Ascending aorta (tissue), 2 donors: ENCODE data around the gene F10. TPM values are rescaled to one million over a fixed set of nuclear protein-coding genes. Genes with fewer than 3 reads are reported as not detected.
"Not testable (repeated sequence)": the region's sequence is repeated elsewhere in the genome, so short reads cannot be mapped to it uniquely, and the experiment has no call there.

Experiments used
- DNase-seq, 2 donors: peaks; one replicate each; pipeline ENCODE4 v3.0.0-alpha.2; 2019; ENCODE audit warnings: low spot score in 2 of 2
- H3K27ac ChIP-seq, 2 donors: fragments of 200-600 bp; sonication (generic); one replicate each; pipeline ENCODE4 v1.5.1; 2016 to 2017; ENCODE audit warnings: mild to moderate bottlenecking in 1 of 2
- H3K27me3 ChIP-seq: fragments of 200-600 bp; sonication (generic); one replicate; pipeline ENCODE4 v1.5.1; 2017
- H3K36me3 ChIP-seq, 2 donors: fragments of 200-600 bp; sonication (generic); one replicate each; pipeline ENCODE4 v1.5.1; 2016
- H3K4me1 ChIP-seq, 2 donors: fragments of 200-600 bp; sonication (generic); one replicate each; pipeline ENCODE4 v1.5.1; 2016 to 2017; ENCODE audit warnings: mild to moderate bottlenecking in 1 of 2
- H3K4me3 ChIP-seq, 2 donors: fragments of 200-600 bp; sonication (generic); one replicate each; pipeline ENCODE4 v1.5.1; 2016 to 2017; ENCODE audit warnings: mild to moderate bottlenecking in 1 of 2
- H3K9me3 ChIP-seq, 2 donors: fragments of 200-600 bp; sonication (generic); one replicate each; pipeline ENCODE4 v1.5.1; 2016
- CTCF ChIP-seq, 3 experiments: fragments of 200-600 bp in 2 of 3; fragments of 450-650 bp in 1 of 3; sonication (generic) in 2 of 3; IDR thresholded peaks; one replicate each; pipeline ENCODE4 v1.5.1; 2016 to 2019; ENCODE audit warnings: antibody characterized with exemption in 3 of 3, mild to moderate bottlenecking in 1 of 3, moderate library complexity in 1 of 3
- intact Hi-C: fragments of 100-400 bp; cut with DNase I; formaldehyde crosslinking; loops from one replicate; pipeline ENCODE4 v1.15.1; 2023
- total RNA-seq: library from RNA; depleted of rRNA; stranded (reverse); fragments of >200 nt; gene quantifications from one replicate; pipeline ENCODE4 v1.1.0, GENCODE V29; 2016

Gene F10
- total RNA-seq, 1 donor from 2014 or later = 15.8 TPM

- TF ChIP-seq CTCF (IDR thresholded peaks at IDR 0.05) = no peak
- no peaks in the 10 kb centered on the region for H3K36me3 ChIP-seq
- no peak for DNase-seq
- H3K4me1 ChIP-seq = no peaks in the 10 kb centered on the region
- no peak overlapping the region for H3K27ac ChIP-seq
- H3K27me3 ChIP-seq = no peaks in the 10 kb centered on the region
- intact Hi-C loops = no loop called here
- H3K4me3 ChIP-seq = no peak overlapping the region
- no peaks in the 10 kb centered on the region for H3K9me3 ChIP-seq
Observed at GRCh38 chr13:113099142-113099541, 23.5 kb upstream of the F10 start.

- H3K27ac ChIP-seq, H3K36me3 ChIP-seq, H3K9me3 ChIP-seq, DNase-seq, H3K4me1 ChIP-seq, H3K4me3 ChIP-seq, H3K27me3 ChIP-seq, intact Hi-C loops: not testable (repeated sequence)
Observed at GRCh38 chr13:113102302-113102701, 20.3 kb upstream of the F10 start.

- Histone ChIP-seq H3K27me3 (no peaks in the 10 kb centered on the region), H3K4me1 (no peaks in the 10 kb centered on the region), H3K36me3 (no peaks in the 10 kb centered on the region), H3K9me3 (no peaks in the 10 kb centered on the region), H3K4me3 (no peak overlapping the region), H3K27ac (no peak overlapping the region)
- no peak for DNase-seq
- intact Hi-C loops = no loop called here
- TF ChIP-seq CTCF (IDR thresholded peaks at IDR 0.05) = no peak
Observed at GRCh38 chr13:113102727-113103126, 19.9 kb upstream of the F10 start.

- Histone ChIP-seq H3K27me3 (no peaks in the 10 kb centered on the region), H3K4me1 (no peaks in the 10 kb centered on the region), H3K4me3 (no peak overlapping the region), H3K9me3 (no peaks in the 10 kb centered on the region), H3K36me3 (no peaks in the 10 kb centered on the region), H3K27ac (no peak overlapping the region)
- TF ChIP-seq CTCF (IDR thresholded peaks at IDR 0.05) = no peak
- no peak for DNase-seq
- intact Hi-C loops = no loop called here
Observed at GRCh38 chr13:113103646-113104045, 19.0 kb upstream of the F10 start.

- no peak for DNase-seq
- Histone ChIP-seq H3K4me3 (no peak within 1 kb of the TSS), H3K27me3 (peaks cover 5% of the 10 kb centered on the region), H3K9me3 (no peaks in the 10 kb centered on the region), H3K27ac (no peak within 1 kb of the TSS), H3K36me3 (no peaks in the 10 kb centered on the region), H3K4me1 (peaks cover 3% of the 10 kb centered on the region in 2 donors)
- TF ChIP-seq CTCF (IDR thresholded peaks at IDR 0.05) = no peak
- intact Hi-C loops = no loop called here
Observed at GRCh38 chr13:113105032-113105920, 17.3 kb upstream of the F10 start, which contains the start of gene F7. Gene F7, plus strand, starts transcription at chr13:113105791. Its CDS starts 51 bp downstream, at chr13:113105842.

- H3K4me1 ChIP-seq = peaks cover 3 to 6% of the 10 kb centered on the region in 2 donors
- H3K4me3 ChIP-seq = no peak overlapping the region
- no peaks in the 10 kb centered on the region for H3K36me3 ChIP-seq
- no peaks in the 10 kb centered on the region for H3K9me3 ChIP-seq
- DNase-seq = no peak
- no peak overlapping the region for H3K27ac ChIP-seq
- no peak for TF ChIP-seq CTCF (IDR thresholded peaks at IDR 0.05)
- peaks cover 9% of the 10 kb centered on the region for H3K27me3 ChIP-seq
- intact Hi-C loops = no loop called here
Observed at GRCh38 chr13:113105921-113106452, 16.6 kb upstream of the F10 start.
